ENCODE measurements around the gene DIP2C. TPM values are rescaled to one million over a fixed set of nuclear protein-coding genes. Genes with fewer than 3 reads are reported as not detected.
"Not testable (repeated sequence)": the region's sequence is repeated elsewhere in the genome, so short reads cannot be mapped to it uniquely, and the experiment has no call there.

DIP2C gene
- polyA plus RNA-seq, 1 of the 3 experiments (the other 2 are of a cell fraction) = 8.7 TPM

GRCh38 chr10:659688-660141 is 29.8 kb downstream of the DIP2C start:
- Histone ChIP-seq H3K36me3 (replicated peaks in 1 of 2; ENCODE audit: control insufficient read depth in 1 of 2, insufficient read depth in 2 of 2, low read length in 1 of 2) (no peaks in the 10 kb centered on the region), H3K9me2 (no peaks in the 10 kb centered on the region), H4K20me1 (ENCODE audit: insufficient read depth) (peaks cover 84% of the 10 kb centered on the region), H3F3A (replicated peaks; ENCODE audit: insufficient read depth) (no peaks in the 10 kb centered on the region), H3K27ac (ENCODE audit: low read depth in 2 of 2, low read length in 1 of 2) (peak overlapping the region; percentile 39 to 70), H2AFZ (ENCODE audit: low read depth) (no peak overlapping the region), H3K79me2 (ENCODE audit: insufficient read depth) (peaks cover 80% of the 10 kb centered on the region), H3K27me3 (ENCODE audit: insufficient read depth) (no peaks in the 10 kb centered on the region), H3K9ac (peak overlapping the region; percentile 30; the same call in 1 of the 2 replicates), H3K4me1 (ENCODE audit: control insufficient read depth in 1 of 2, insufficient read depth in 2 of 2, low read depth in 1 of 2, low read length in 1 of 2) (peaks cover 4% of the 10 kb centered on the region in 2 experiments; a peak in 1 of 4 replicates), H3K4me3 (ENCODE audit: low read depth in 2 of 2, low read length in 1 of 2) (no peak overlapping the region), H3K9me3 (no peaks in the 10 kb centered on the region), H3K4me2 (peak overlapping the region; percentile 52)
- POLR2A ChIA-PET = no interaction called here
- TF ChIP-seq RAD21 (IDR thresholded peaks at IDR 0.05; ENCODE audit: low read length) (no peak), YY1 (IDR thresholded peaks at IDR 0.05; ENCODE audit: low read depth) (no peak), EP300 (IDR thresholded peaks at IDR 0.05; ENCODE audit: borderline replicate concordance in 1 of 2, low read depth in 1 of 2, low read length in 1 of 2) (no peak), POLR2AphosphoS5 (IDR thresholded peaks at IDR 0.05; ENCODE audit: low read depth, low read length) (no peak), EZH2phosphoT487 (IDR thresholded peaks at IDR 0.05; ENCODE audit: borderline replicate concordance, low read depth) (no peak), ELF1 (IDR thresholded peaks at IDR 0.05) (no peak), NFIC (IDR thresholded peaks at IDR 0.05; ENCODE audit: borderline replicate concordance) (no peak), MXI1 (IDR thresholded peaks at IDR 0.05; ENCODE audit: low read depth, low read length) (no peak), RFX5 (IDR thresholded peaks at IDR 0.05; ENCODE audit: low read length) (no peak), RXRA (IDR thresholded peaks at IDR 0.05; ENCODE audit: borderline replicate concordance, low read depth) (no peak), TAF1 (IDR thresholded peaks at IDR 0.05; ENCODE audit: borderline replicate concordance, low read depth, low read length) (no peak), FOXM1 (IDR thresholded peaks at IDR 0.05; ENCODE audit: low read depth) (no peak)
- CTCF ChIA-PET = no interaction called here
- DNase-seq = no peak
- 65% methylated on average over 9 of the region's 9 CpGs for WGBS (ENCODE audit: low lambda C conversion rate)

- H3F3A ChIP-seq (replicated peaks; ENCODE audit: insufficient read depth); H2AFZ ChIP-seq (ENCODE audit: low read depth); CTCF ChIA-PET; H3K36me3 ChIP-seq (replicated peaks in 1 of 2; ENCODE audit: control insufficient read depth in 1 of 2, insufficient read depth in 2 of 2, low read length in 1 of 2); POLR2A ChIA-PET; H3K27ac ChIP-seq (ENCODE audit: low read depth in 2 of 2, low read length in 1 of 2); H3K9me2 ChIP-seq; H3K4me3 ChIP-seq (ENCODE audit: low read depth in 2 of 2, low read length in 1 of 2); DNase-seq; H3K9ac ChIP-seq; H3K27me3 ChIP-seq (ENCODE audit: insufficient read depth); H3K4me2 ChIP-seq; H3K9me3 ChIP-seq: not testable (repeated sequence)
- H3K4me1 ChIP-seq (ENCODE audit: control insufficient read depth in 1 of 2, insufficient read depth in 2 of 2, low read depth in 1 of 2, low read length in 1 of 2) = peaks cover 4 to 11% of the 10 kb centered on the region in 2 experiments; a peak in 2 of 4 replicates
- no CpG with 5 or more reads among the region's 11 CpGs for WGBS (ENCODE audit: low lambda C conversion rate)
- peaks cover 78% of the 10 kb centered on the region for H3K79me2 ChIP-seq (ENCODE audit: insufficient read depth)
- peaks cover 87% of the 10 kb centered on the region for H4K20me1 ChIP-seq (ENCODE audit: insufficient read depth)
Measured at GRCh38 chr10:657816-658350, 31.6 kb downstream of the DIP2C start.

- H3K4me2 ChIP-seq = no peak overlapping the region
- H3K9me2 ChIP-seq = no peaks in the 10 kb centered on the region
- peaks cover 4 to 8% of the 10 kb centered on the region in 2 experiments; a peak in 2 of 4 replicates for H3K4me1 ChIP-seq (ENCODE audit: control insufficient read depth in 1 of 2, insufficient read depth in 2 of 2, low read depth in 1 of 2, low read length in 1 of 2)
- H3K9me3 ChIP-seq = no peaks in the 10 kb centered on the region
- no peaks in the 10 kb centered on the region for H3K36me3 ChIP-seq (replicated peaks in 1 of 2; ENCODE audit: control insufficient read depth in 1 of 2, insufficient read depth in 2 of 2, low read length in 1 of 2)
- WGBS (ENCODE audit: low lambda C conversion rate) = no CpG with 5 or more reads among the region's 5 CpGs
- H4K20me1 ChIP-seq (ENCODE audit: insufficient read depth) = peaks cover 87% of the 10 kb centered on the region
- H3K9ac ChIP-seq = no peak overlapping the region
- DNase-seq = no peak
- CTCF ChIA-PET = no interaction called here
- no peaks in the 10 kb centered on the region for H3F3A ChIP-seq (replicated peaks; ENCODE audit: insufficient read depth)
- POLR2A ChIA-PET = no interaction called here
- H3K27ac ChIP-seq (ENCODE audit: low read depth in 2 of 2, low read length in 1 of 2) = no peak overlapping the region
- H3K27me3 ChIP-seq (ENCODE audit: insufficient read depth) = no peaks in the 10 kb centered on the region
- no peak overlapping the region for H3K4me3 ChIP-seq (ENCODE audit: low read depth in 2 of 2, low read length in 1 of 2)
- peaks cover 78% of the 10 kb centered on the region for H3K79me2 ChIP-seq (ENCODE audit: insufficient read depth)
- no peak overlapping the region for H2AFZ ChIP-seq (ENCODE audit: low read depth)
- no peak for TF ChIP-seq SMC3 (IDR thresholded peaks at IDR 0.05; ENCODE audit: low read depth, low read length)
- TF ChIP-seq FOXJ3 (CRISPR knock-in tag; IDR thresholded peaks at IDR 0.05) = no peak
- no peak for TF ChIP-seq CTCF (IDR thresholded peaks at IDR 0.05)
- TF ChIP-seq POLR2AphosphoS5 (IDR thresholded peaks at IDR 0.05; ENCODE audit: low read depth, low read length) = no peak
- TF ChIP-seq USF2 (IDR thresholded peaks at IDR 0.05; ENCODE audit: borderline replicate concordance, low read depth, low read length) = no peak
- TF ChIP-seq ZBTB33 (IDR thresholded peaks at IDR 0.05; ENCODE audit: borderline replicate concordance, low read depth) = no peak
- no peak for TF ChIP-seq GATA2 (CRISPR knock-in tag; IDR thresholded peaks at IDR 0.05)
- no peak for TF ChIP-seq FOSL2 (IDR thresholded peaks at IDR 0.05; ENCODE audit: borderline replicate concordance, low read depth)
- no peak for TF ChIP-seq TAF1 (IDR thresholded peaks at IDR 0.05; ENCODE audit: borderline replicate concordance, low read depth, low read length)
Measured at GRCh38 chr10:656883-657282, 32.6 kb downstream of the DIP2C start.
